SKM-1 treated with dmso at 0.1 percent for 144 hours (cell line): ENCODE results near the gene HMGA1.
"Not testable (repeated sequence)": the region's sequence is repeated elsewhere in the genome, so short reads cannot be mapped to it uniquely, and the experiment has no call there.

Experiments used
- DNase-seq: peaks from one replicate; lab custom pipeline; 2025; ENCODE audit not compliant: unreplicated experiment; lab: John Stamatoyannopoulos, UW

The HMGA1 gene

DNA sequence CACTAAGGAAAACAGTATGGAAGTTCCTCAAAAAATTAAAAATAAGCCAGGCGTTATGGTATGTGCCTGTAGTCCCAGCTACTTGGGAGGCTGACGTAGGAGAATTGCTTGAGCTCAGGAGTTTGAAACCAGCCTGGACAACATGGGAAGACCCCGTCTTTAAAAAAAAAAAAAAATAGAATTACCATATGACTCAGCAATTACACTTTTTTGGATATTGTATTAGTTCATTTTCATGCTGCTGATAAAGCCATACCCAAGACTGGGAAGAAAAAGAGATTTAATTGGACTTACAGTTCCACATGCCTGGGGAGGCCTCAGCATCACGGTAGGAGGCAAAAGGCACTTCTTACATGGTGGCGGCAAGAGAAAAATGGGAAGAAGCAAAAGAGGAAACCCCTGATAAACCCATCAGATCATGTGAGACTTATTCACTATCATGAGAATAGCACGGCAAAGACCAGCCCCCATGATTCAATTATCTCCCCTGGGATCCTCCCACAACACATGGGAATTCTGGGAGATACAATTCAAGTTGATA is 22.9 kb downstream of the HMGA1 start:
- DNase-seq, result no peak

DNA sequence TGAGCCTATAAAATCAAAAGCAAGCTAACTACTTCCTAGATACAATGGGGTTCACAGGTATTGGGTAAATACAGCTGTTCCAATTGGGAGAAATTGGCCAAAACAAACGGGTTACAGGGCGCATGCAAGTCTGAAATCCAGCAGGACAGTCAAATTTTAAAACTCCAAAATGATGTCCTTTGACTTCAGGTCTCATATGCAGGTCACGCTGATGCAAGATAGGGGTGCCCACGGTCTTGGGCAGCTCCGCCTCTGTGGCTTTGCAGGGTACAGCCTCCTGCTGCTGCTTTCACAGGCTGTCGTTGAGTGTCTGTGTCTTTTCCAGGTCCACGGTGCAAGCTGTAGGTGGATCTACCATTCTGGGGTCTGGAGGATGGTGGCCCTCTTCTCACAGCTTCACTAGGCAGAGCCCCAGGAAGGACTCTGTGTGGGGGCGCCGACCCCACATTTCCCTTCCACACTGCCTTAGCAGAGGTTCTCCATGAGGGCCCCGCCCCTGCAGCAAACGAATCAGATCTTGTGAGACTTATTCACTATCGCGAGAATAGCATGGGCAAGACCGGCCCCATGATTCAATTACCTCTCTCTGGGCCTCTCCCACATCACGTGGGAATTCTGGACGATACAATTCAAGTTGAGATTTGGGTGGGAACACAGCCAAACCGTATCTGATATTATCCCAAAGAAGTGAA is 24.0 kb downstream of the HMGA1 start:
- DNase-seq, result no peak

DNA sequence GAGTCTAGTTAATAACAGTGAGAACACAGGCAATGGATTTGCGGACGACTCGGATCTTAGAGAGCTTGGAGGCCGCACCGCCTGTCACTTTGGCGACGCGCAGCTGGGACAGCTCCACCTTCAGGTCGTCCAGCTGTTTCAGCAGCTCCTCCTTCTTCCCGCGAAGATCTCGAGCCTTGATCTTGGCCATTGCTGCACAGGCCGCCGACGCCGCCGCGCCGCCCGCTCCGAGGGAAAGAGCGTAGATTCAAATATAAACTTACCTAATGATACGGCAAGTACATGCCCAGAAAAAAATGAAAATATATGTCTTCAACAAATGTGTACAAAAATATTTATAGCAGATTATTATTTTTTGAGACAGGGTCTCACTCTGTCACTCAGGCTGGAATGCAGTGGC is 26.8 kb downstream of the HMGA1 start:
- not testable (repeated sequence) for DNase-seq

DNA sequence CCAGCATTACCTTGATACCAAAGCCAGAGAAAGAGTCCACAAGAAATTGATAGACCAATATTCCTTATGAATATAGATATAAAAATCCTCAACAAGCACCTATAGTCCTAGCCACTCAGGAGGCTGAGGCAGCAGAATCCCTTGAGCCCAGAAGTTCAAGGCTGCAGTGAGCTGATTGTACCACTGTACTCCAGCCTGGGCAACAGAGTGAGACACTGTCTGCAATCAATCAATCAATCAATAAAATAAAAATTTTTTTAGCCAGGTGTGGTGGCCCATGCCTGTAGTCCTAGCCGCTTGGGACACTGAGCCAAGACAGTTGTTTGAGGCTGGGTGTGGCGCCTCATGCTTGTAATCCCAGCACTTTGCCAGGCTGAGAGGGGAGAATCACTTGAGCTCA is 31.1 kb downstream of the HMGA1 start:
- no peak for DNase-seq

DNA sequence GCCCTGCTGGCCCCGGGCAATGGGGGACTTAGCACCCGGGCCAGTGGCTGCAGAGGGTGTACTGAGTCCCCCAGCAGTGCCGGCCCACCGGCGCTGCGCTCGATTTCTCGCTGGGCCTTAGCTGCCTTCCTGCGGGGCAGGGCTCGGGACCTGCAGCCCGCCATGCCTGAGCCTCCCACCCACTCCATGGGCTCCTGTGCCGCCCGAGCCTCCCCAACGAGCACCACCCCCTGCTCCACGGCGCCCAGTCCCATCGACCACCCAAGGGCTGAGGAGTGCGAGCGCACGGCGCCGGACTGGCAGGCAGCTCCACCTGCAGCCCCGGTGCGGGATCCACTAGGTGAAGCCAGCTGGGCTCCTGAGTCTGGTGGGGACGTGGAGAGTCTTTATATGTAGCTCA is 32.5 kb downstream of the HMGA1 start:
- DNase-seq, result not testable (repeated sequence)

DNA sequence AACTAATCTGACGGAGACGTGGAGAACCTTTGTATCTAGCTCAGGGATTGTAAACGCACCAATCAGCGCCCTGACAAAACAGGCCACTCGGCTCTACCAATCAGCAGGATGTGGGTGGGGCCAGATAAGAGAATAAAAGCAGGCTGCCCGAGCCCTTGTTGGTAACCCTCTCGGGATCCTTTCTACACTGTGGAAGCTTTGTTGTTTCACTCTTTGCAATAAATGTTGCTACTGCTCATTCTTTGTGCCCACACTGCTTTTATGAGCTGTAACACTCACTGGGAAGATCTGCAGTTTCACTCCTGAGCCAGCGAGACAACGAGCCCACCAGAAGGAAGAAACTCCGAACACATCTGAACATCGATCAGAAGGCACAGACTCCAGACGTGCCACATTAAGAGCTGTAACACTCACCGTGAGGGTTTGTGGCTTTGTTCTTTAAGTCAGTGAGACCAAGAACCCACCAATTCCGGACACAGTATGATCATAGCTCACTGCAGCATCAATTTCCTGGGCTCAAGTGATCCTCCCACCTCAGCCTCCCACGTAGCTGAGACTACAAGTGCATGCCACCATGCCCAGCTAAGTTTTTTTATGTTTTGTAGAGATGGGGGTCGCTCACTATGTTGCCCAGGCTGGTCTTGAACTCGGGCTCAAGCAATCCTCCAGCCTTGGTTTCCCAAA is 33.1 kb downstream of the HMGA1 start:
- DNase-seq, result not testable (repeated sequence)

DNA sequence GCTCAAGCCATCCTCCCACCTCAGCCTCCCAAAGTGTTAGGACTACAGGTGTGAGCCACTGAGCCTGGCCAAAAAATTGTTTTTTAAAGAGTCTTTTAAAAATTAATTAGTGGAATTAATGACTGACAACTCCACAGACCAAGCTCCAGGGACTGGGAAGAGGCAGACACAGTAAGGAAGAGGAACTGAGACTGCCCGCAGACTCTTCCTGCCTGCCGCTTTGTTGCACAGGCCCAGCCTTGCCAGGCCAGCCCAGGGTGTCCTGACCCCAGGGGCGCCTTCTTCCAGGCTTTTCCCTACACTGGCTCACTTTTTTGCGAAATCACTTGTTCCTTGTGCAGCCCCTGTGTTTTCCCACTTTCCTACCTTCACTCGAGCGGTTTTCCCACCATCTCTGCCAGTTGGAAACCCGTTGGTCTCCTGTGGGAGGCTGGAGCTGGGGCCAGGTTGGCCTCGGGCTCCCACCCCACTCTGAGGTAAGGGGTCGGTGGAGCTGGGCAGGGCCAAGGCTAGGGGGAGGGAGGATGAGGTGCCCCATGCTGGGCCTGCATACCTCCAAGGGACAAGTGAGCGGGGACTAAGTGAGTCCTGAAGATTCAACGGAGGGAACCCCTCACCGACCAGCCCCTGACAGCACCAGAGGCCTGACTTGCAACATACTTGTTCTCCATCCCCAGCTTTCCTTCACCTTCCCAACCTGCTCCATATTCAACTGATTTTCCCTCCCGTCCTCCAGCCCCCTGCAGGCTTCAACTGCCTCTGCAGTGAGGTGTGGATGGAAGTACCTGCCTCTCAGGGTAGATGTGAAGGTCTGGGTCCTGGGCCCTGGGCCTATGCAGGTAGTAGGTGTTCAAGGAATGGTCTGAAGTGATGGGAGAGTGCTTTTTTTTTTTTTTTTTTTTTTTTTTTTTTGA is 35.6 kb downstream of the HMGA1 start:
- DNase-seq, result peak; percentile 57

DNA sequence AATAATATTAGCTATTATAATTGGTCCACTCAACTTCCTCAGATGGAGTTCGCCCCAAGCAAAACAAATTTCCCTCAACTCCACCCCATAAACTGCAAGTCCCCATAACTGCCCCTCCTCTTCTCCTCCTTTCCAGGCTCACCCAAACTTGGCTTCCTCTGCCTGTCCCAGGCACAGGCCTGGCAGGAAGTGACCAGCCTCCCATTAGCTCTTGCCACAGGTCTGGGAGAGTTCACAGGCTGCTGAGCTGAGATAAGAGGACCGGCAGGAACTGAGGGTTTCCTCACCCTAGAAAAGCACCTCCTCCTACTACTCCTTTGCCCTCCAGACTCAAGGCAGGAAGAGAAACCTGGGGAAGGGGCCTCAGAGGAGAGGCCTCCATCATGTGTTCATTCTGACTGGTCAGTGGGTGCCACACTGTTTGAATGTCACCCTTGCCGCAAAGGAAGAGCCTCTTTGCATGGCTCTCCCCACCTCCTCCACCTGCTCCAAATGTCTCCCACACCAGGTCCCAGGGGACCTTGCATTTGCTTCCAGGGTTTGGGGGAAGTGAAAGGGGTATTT is 36.7 kb downstream of the HMGA1 start:
- peak; percentile 91 for DNase-seq

DNA sequence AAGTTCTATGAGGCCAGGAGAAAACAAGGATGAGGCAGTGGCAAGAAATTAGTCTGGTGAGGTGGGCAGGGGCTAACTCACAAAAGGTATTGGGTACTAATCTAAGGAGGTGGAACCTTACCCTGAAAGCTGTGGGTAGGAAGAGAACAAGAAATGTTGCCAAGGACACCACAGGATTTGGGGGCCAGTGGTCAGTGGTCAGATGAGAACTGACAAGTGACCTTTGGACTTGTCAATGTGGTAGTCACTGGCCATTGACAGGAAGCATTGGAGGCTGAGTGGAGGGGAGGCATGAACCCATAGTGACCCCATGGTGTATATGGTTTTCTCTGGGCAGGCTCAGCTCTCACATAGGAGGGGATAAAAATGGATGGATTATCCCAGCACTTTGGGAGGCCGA is 37.5 kb downstream of the HMGA1 start:
- no peak for DNase-seq

DNA sequence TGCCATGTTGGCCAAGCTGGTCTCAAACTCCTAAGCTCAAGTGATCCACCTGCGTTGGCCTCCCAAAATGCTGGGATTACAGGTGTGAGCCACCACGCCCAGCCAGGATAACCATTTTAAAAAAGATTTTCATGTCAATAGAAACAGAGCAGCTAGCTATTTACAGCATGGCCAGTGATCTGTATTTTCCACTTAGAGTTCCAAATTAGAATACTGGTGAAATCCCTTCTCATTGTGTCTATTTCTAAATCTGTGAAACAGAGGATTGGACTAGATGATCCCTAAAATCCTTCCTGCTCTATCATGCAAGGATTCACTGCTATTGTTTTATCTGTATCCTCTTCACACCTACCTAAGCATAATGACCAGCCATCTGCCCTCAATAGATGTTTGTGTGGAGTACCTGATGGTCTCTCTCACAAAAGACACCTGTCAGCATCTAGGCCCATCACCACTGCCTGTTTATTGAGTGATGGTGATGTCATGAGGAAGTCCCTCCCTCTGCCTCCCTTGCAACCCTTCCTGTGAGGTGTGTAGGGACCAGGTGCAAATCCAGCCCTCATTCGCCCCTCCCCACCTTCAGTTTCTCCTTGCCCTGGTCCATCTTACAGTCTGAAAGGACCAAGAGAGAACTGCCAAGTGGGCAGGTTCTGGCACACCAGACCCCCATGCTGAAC is 38.6 kb downstream of the HMGA1 start:
- DNase-seq, result no peak

DNA sequence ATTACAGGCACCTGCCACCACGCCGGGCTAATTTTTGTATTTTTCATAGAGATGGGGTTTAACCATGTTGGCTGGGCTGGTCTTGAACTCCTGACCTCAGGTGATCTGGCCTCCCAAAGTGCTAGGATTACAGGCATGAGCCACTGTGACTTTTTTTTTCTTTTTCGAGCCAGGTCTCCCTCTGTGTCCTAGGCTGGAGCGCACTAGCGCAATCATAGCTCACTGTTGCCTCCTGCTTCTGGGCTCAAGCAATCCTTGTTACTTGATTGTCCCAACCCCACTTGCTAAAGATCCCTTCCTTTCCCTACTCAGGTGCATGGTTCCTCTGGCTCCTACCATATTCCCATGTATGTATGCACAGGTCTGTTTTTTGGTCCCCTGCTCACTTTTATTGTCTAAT is 39.5 kb downstream of the HMGA1 start:
- DNase-seq, result no peak

DNA sequence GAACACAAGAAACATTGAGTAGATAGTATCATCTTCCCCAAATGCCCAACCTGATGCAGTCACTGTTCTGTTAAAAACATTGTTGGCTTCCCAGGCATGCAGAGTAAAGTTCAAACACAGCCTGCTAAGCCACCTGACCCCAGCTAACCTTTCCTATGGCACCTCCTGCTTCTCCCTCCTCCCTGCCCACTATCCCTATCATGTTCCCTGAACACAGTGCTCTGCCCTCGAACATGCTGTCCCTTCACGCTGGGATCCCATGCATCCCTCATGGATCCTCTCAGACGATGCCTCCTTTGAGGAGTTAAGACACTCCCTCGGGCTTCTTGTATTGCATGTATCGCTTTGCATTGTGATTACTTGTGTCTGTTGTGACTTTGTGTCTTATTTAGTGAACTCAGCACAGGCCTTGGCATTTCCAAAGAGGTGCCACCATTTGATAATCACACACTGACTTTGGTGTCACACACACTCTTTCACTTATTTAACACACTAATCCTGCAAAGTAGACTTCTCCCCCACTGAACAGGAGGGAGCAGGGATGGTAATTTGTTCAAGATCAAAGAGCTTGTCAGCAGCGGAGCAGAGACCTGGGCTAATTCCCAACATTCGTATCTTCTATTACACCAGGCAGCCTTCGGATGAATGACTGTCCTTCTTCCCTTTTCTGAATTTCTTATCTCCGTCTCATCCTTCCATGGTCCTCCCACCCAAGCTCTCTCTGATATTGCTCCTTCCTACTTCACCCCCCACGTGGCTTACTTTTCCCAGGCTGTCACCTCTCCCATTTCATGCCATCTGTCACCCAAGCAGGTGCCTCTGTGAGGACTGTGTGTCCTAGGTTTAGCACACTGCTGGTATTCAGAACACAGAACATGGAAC is 40.4 kb downstream of the HMGA1 start:
- DNase-seq, result no peak

DNA sequence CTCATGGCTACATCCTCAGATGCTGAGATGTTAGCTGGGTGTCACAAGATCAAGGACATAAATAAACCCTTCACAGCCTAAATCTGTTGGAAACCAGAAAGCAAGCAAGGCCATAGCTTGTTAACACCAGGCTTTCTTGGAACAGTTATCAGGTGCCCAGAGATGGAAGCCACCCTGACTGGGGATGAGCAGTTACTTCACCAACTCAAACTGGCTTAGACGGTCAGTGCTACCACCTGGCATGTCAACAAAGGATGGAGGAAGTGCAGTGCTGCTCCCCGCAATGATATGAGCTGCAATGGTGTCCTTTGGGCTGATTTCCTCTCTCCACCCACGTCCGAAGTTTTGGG is 41.1 kb downstream of the HMGA1 start:
- DNase-seq, result no peak

DNA sequence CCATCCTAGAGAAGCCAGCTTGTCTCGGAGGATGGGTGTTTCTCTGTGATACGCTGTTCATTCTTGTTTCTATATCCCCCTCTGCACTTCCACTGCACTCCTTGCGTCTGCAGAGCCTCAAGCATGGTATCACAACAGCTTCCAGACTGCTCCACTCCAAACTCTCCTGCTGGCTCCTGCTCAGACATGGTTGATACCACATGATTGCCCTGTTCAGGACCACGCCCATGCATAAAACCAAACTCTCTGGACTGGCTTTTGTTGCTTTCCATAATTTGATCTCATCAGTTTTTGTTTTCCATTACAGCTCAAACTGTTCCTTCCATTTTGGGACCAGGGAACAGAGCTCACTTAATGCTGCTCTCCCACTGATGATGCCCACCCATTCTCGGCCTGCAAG is 42.2 kb downstream of the HMGA1 start:
- no peak for DNase-seq

DNA sequence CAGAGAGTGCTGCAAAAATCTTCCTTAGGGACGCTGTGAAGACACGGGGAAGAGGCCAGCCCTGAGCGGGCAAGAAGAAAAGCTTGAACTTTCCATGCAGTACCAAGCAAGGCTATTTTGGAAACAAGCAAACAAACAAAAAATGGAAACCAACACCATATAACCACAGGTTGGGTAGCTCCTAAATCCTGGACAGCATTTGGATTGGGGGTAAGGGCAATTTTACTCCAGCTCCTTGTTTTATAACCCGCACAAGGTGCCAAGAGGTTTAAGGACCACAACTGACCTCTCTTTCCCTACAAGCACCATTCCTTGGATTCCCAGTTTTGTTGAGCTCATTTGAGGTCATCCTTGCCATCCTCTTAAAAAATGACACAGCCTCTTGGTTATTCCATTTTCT is 43.5 kb downstream of the HMGA1 start:
- no peak for DNase-seq

DNA sequence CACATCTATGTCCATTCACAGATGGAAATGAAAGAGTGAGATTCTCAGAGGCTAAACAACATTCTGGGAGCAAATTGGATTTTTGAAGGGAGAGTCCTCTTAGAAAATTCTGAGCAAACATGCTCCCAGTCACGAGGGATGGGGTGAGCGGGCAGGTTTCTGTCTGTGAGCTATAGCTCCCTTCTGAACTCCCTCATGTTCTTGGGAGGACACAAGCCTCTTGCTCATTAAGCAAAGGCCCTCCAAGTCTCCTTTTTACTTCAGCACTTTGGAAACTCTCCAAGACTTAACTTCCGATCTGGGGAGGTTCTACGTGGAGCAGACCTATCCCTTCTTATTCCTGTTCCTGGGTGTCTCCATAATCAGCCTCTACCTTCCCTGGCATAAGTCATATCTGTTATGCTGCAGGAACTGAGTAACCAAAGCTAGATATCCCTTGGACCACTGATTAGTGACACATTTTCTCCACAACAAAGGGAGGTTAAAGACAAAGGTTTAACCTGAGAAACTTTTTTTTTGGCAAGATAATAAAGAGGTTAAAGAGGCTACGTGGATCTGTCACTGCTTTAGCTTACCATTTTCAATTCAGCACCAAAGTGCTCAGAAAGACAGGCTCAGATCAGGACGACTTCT is 45.1 kb downstream of the HMGA1 start:
- DNase-seq, result no peak

DNA sequence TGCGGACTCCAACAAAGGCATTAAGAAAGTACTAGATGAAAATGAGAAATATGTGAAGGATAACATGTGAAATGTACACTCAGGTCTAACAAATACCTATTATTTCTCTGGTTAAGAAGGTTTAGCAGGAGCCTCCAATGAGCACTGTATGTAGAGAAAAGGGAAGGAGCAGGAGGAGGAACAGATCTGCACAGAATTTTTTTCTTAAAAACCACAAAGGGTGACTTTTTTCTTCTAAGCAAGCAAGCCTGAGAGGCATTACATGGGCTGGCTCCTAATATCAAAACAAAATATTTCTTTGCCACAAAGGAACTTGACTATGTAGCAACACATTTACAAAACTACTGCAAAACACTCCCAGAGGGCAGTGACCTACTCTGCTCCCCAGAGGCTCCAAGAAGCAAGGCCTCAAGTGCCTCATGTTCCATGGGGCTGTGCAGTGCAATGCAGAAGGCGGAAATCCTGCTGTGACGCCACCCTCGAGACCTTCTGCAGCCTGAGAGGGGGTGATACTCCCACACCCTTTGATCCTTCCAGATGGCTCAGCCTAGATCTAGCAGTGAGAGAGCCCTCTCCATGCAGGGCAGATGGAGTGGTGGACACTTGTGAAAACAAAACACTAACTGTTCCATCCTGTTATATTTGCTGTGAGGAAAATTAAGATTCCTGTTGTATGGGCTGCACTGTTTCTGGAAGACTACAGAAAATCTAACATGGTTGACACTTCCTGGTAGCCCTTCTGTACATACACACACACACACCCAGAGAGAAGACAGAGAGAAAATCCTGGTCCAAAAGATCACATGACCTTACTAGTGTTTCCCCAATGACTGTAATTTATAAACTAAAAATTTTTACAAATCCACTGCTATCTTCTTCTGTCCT is 48.1 kb downstream of the HMGA1 start:
- peak; percentile 99 for DNase-seq

DNA sequence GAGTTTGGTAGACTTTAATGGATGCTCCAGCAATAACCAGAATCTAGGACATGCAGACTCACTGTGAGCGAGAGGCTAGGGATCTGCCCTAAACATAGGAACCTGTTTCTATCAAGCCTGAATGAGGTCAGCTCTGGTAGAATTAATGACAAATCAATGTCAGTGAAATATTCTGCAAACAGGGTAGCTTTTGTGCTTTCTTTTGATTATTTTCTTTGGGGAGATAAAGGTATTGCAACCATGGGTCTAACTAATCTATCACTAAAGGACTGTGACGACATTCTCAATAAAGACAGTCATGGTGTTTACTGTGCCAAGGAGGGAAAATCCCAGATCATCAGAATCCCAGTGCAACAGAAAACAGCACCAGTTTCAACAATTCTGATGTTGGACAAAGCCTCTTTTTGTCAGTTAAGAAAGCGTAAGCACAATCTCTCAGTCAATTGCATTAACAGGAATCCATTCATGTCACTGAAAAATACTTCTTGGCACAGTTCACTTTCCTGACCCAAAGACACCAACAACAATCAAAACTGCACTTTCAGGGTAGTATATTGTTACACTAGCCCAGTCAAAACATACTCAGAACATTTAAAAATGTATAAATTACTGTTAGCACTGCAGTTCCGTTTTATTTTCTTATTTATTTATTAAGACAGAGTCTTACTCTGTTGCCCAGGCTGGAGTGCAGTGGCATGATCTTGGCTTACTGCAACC is 48.9 kb downstream of the HMGA1 start:
- DNase-seq, result no peak
